ENCODE data around the gene ASMTL.

ASMTL gene

GRCh38 chrX:1392376-1393068 lies 60.2 kb downstream of the ASMTL start:
- peak overlapping the region; percentile 95 for H3K4me3 Mint-ChIP-seq
- peak; percentile 45 for ATAC-seq (ENCODE audit: low read depth)
- H3K4me1 Mint-ChIP-seq: peaks cover 38% of the 10 kb centered on the region
- H3K36me3 Mint-ChIP-seq: peaks cover 26% of the 10 kb centered on the region
- DNase-seq (ENCODE audit: low spot score in 2 of 2): peak in 1 of 2 donors; percentile 63
- H3K27ac Mint-ChIP-seq: peak overlapping the region; percentile 99
- no peaks in the 10 kb centered on the region for H3K27me3 Mint-ChIP-seq
- no peaks in the 10 kb centered on the region for H3K9me3 Mint-ChIP-seq

- Mint-ChIP-seq H3K27me3 (no peaks in the 10 kb centered on the region), H3K4me1 (peaks cover 38% of the 10 kb centered on the region), H3K9me3 (no peaks in the 10 kb centered on the region), H3K36me3 (peaks cover 28% of the 10 kb centered on the region), H3K27ac (peak within 1 kb of the TSS; percentile 99), H3K4me3 (peak within 1 kb of the TSS; percentile 95)
- ATAC-seq (ENCODE audit: low read depth) (peak; percentile 89), DNase-seq (ENCODE audit: low spot score in 2 of 2) (peak; percentile 100)
Observed at GRCh38 chrX:1391707-1392375, 60.9 kb downstream of the ASMTL start, which contains the start of gene SLC25A6. SLC25A6 (minus strand) TSS chrX:1392113; CDS start chrX:1392009, 104 bp downstream.

GRCh38 chrX:1391370-1391706 lies 61.4 kb downstream of the ASMTL start:
- peaks cover 33% of the 10 kb centered on the region for H3K36me3 Mint-ChIP-seq
- H3K27ac Mint-ChIP-seq: peak overlapping the region; percentile 99
- peak overlapping the region; percentile 95 for H3K4me3 Mint-ChIP-seq
- no peaks in the 10 kb centered on the region for H3K9me3 Mint-ChIP-seq
- no peaks in the 10 kb centered on the region for H3K27me3 Mint-ChIP-seq
- peak in 1 of 2 donors; percentile 95 for DNase-seq (ENCODE audit: low spot score in 2 of 2)
- no peak for ATAC-seq (ENCODE audit: low read depth)
- H3K4me1 Mint-ChIP-seq: peaks cover 38% of the 10 kb centered on the region

- Mint-ChIP-seq H3K9me3 (no peaks in the 10 kb centered on the region), H3K36me3 (peaks cover 31% of the 10 kb centered on the region), H3K4me3 (peak overlapping the region; percentile 95), H3K4me1 (peaks cover 34% of the 10 kb centered on the region), H3K27me3 (no peaks in the 10 kb centered on the region), H3K27ac (peak overlapping the region; percentile 99)
- no peak for ATAC-seq (ENCODE audit: low read depth)
- no peak for DNase-seq (ENCODE audit: low spot score in 2 of 2)
Observed at GRCh38 chrX:1390621-1391369, 61.9 kb downstream of the ASMTL start.

GRCh38 chrX:1389993-1390285 lies 62.8 kb downstream of the ASMTL start:
- no peaks in the 10 kb centered on the region for H3K27me3 Mint-ChIP-seq
- H3K4me1 Mint-ChIP-seq: peaks cover 29% of the 10 kb centered on the region
- DNase-seq (ENCODE audit: low spot score in 2 of 2) (no peak), ATAC-seq (ENCODE audit: low read depth) (no peak)
- H3K36me3 Mint-ChIP-seq: peaks cover 29% of the 10 kb centered on the region
- H3K9me3 Mint-ChIP-seq: no peaks in the 10 kb centered on the region
- no peak overlapping the region for H3K27ac Mint-ChIP-seq
- peak overlapping the region; percentile 34 for H3K4me3 Mint-ChIP-seq

GRCh38 chrX:1389181-1389992 lies 63.3 kb downstream of the ASMTL start:
- ATAC-seq (ENCODE audit: low read depth) (no peak), DNase-seq (ENCODE audit: low spot score in 2 of 2) (no peak)
- no peak overlapping the region for H3K27ac Mint-ChIP-seq
- H3K9me3 Mint-ChIP-seq: no peaks in the 10 kb centered on the region
- peaks cover 26% of the 10 kb centered on the region for H3K4me1 Mint-ChIP-seq
- H3K36me3 Mint-ChIP-seq: peaks cover 32% of the 10 kb centered on the region
- H3K27me3 Mint-ChIP-seq: no peaks in the 10 kb centered on the region
- H3K4me3 Mint-ChIP-seq: no peak overlapping the region

GRCh38 chrX:1388651-1389050 lies 64.1 kb downstream of the ASMTL start:
- Mint-ChIP-seq H3K27ac (no peak overlapping the region), H3K36me3 (peaks cover 31% of the 10 kb centered on the region), H3K27me3 (no peaks in the 10 kb centered on the region), H3K4me3 (peak overlapping the region; percentile 29), H3K9me3 (no peaks in the 10 kb centered on the region), H3K4me1 (peaks cover 20% of the 10 kb centered on the region)
- DNase-seq (ENCODE audit: low spot score in 2 of 2): no peak
- ATAC-seq (ENCODE audit: low read depth): no peak

- H3K27me3 Mint-ChIP-seq: no peaks in the 10 kb centered on the region
- ATAC-seq (ENCODE audit: low read depth) (no peak), DNase-seq (ENCODE audit: low spot score in 2 of 2) (no peak)
- H3K4me3 Mint-ChIP-seq: no peak overlapping the region
- H3K9me3 Mint-ChIP-seq: no peaks in the 10 kb centered on the region
- H3K36me3 Mint-ChIP-seq: peaks cover 31% of the 10 kb centered on the region
- no peak overlapping the region for H3K27ac Mint-ChIP-seq
- peaks cover 13% of the 10 kb centered on the region for H3K4me1 Mint-ChIP-seq
Observed at GRCh38 chrX:1387141-1387776, 65.5 kb downstream of the ASMTL start.

- Mint-ChIP-seq H3K36me3 (peaks cover 31% of the 10 kb centered on the region), H3K27ac (no peak overlapping the region), H3K4me3 (no peak overlapping the region), H3K27me3 (no peaks in the 10 kb centered on the region), H3K4me1 (peaks cover 13% of the 10 kb centered on the region), H3K9me3 (no peaks in the 10 kb centered on the region)
- DNase-seq (ENCODE audit: low spot score in 2 of 2): no peak
- no peak for ATAC-seq (ENCODE audit: low read depth)
Observed at GRCh38 chrX:1386338-1387127, 66.2 kb downstream of the ASMTL start.

GRCh38 chrX:1385253-1386223 lies 67.2 kb downstream of the ASMTL start:
- Mint-ChIP-seq H3K27ac (peak overlapping the region; percentile 11), H3K27me3 (no peaks in the 10 kb centered on the region), H3K36me3 (peaks cover 31% of the 10 kb centered on the region), H3K4me3 (no peak overlapping the region), H3K4me1 (peaks cover 13% of the 10 kb centered on the region), H3K9me3 (no peaks in the 10 kb centered on the region)
- DNase-seq (ENCODE audit: low spot score in 2 of 2) (no peak), ATAC-seq (ENCODE audit: low read depth) (peak; percentile 18)

- Mint-ChIP-seq H3K4me1 (peaks cover 16% of the 10 kb centered on the region), H3K27ac (peak overlapping the region; percentile 11), H3K27me3 (no peaks in the 10 kb centered on the region), H3K4me3 (no peak overlapping the region), H3K9me3 (no peaks in the 10 kb centered on the region), H3K36me3 (peaks cover 29% of the 10 kb centered on the region)
- no peak for DNase-seq (ENCODE audit: low spot score in 2 of 2)
- peak; percentile 2 for ATAC-seq (ENCODE audit: low read depth)
Observed at GRCh38 chrX:1384658-1385252, 68.0 kb downstream of the ASMTL start.

All from memory B cell (primary cell).